ENCODE results near the gene BCAM. TPM values are rescaled to one million over a fixed set of nuclear protein-coding genes. Genes with fewer than 3 reads are reported as not detected.

Gene BCAM
- total RNA-seq, 1 donor = not detected

GRCh38 chr19:44807162-44807561 lies 1.7 kb upstream of the BCAM start:
- H3K9me3 ChIP-seq (ENCODE audit: low read depth, low read length) = no peaks in the 10 kb centered on the region
- peaks cover 6% of the 10 kb centered on the region for H3K4me1 ChIP-seq (ENCODE audit: insufficient read depth, low read length)
- H3K4me3 ChIP-seq (ENCODE audit: low read length) = no peak overlapping the region
- H3K27me3 ChIP-seq (ENCODE audit: insufficient read depth, low read length) = peaks cover 7% of the 10 kb centered on the region

- peaks cover 6% of the 10 kb centered on the region for H3K4me1 ChIP-seq (ENCODE audit: insufficient read depth, low read length)
- H3K4me3 ChIP-seq (ENCODE audit: low read length) = no peak overlapping the region
- H3K27me3 ChIP-seq (ENCODE audit: insufficient read depth, low read length) = peaks cover 7% of the 10 kb centered on the region
- H3K9me3 ChIP-seq (ENCODE audit: low read depth, low read length) = no peaks in the 10 kb centered on the region
Measured at GRCh38 chr19:44807652-44808462, 1.0 kb upstream of the BCAM start.

GRCh38 chr19:44809577-44810233 lies 802 bp downstream of the BCAM start:
- no peak overlapping the region for H3K4me3 ChIP-seq (ENCODE audit: low read length)
- no peaks in the 10 kb centered on the region for H3K9me3 ChIP-seq (ENCODE audit: low read depth, low read length)
- H3K27me3 ChIP-seq (ENCODE audit: insufficient read depth, low read length) = peaks cover 7% of the 10 kb centered on the region
- peaks cover 6% of the 10 kb centered on the region for H3K4me1 ChIP-seq (ENCODE audit: insufficient read depth, low read length)

- no peak overlapping the region for H3K4me3 ChIP-seq (ENCODE audit: low read length)
- peaks cover 6% of the 10 kb centered on the region for H3K4me1 ChIP-seq (ENCODE audit: insufficient read depth, low read length)
- no peaks in the 10 kb centered on the region for H3K9me3 ChIP-seq (ENCODE audit: low read depth, low read length)
- peaks cover 7% of the 10 kb centered on the region for H3K27me3 ChIP-seq (ENCODE audit: insufficient read depth, low read length)
Measured at GRCh38 chr19:44810234-44811121, 1.6 kb downstream of the BCAM start.

- no peaks in the 10 kb centered on the region for H3K9me3 ChIP-seq (ENCODE audit: low read depth, low read length)
- peaks cover 6% of the 10 kb centered on the region for H3K4me1 ChIP-seq (ENCODE audit: insufficient read depth, low read length)
- H3K4me3 ChIP-seq (ENCODE audit: low read length) = no peak overlapping the region
- H3K27me3 ChIP-seq (ENCODE audit: insufficient read depth, low read length) = peaks cover 7% of the 10 kb centered on the region
Measured at GRCh38 chr19:44811122-44811419, 2.2 kb downstream of the BCAM start.

- peaks cover 7% of the 10 kb centered on the region for H3K27me3 ChIP-seq (ENCODE audit: insufficient read depth, low read length)
- H3K4me1 ChIP-seq (ENCODE audit: insufficient read depth, low read length) = peaks cover 6% of the 10 kb centered on the region
Measured at GRCh38 chr19:44812142-44812718, 3.3 kb downstream of the BCAM start.

GRCh38 chr19:44813070-44813840 lies 4.4 kb downstream of the BCAM start:
- Histone ChIP-seq H3K4me3 (ENCODE audit: low read length) (no peak overlapping the region), H3K27me3 (ENCODE audit: insufficient read depth, low read length) (peaks cover 7% of the 10 kb centered on the region), H3K9me3 (ENCODE audit: low read depth, low read length) (no peaks in the 10 kb centered on the region), H3K4me1 (ENCODE audit: insufficient read depth, low read length) (peaks cover 6% of the 10 kb centered on the region)

More at GRCh38 chr19:44812142-44812718, 3.3 kb downstream of the BCAM start:
- H3K9me3 ChIP-seq (ENCODE audit: low read depth, low read length) = no peaks in the 10 kb centered on the region
- no peak overlapping the region for H3K4me3 ChIP-seq (ENCODE audit: low read length)

GRCh38 chr19:44813841-44814470 lies 5.1 kb downstream of the BCAM start:
- Histone ChIP-seq H3K9me3 (ENCODE audit: low read depth, low read length) (no peaks in the 10 kb centered on the region), H3K4me3 (ENCODE audit: low read length) (no peak overlapping the region), H3K27me3 (ENCODE audit: insufficient read depth, low read length) (peaks cover 5% of the 10 kb centered on the region), H3K4me1 (ENCODE audit: insufficient read depth, low read length) (peaks cover 6% of the 10 kb centered on the region)

GRCh38 chr19:44814517-44814916 lies 5.6 kb downstream of the BCAM start:
- Histone ChIP-seq H3K27me3 (ENCODE audit: insufficient read depth, low read length) (peaks cover under 1% of the 10 kb centered on the region), H3K4me1 (ENCODE audit: insufficient read depth, low read length) (peaks cover under 1% of the 10 kb centered on the region), H3K4me3 (ENCODE audit: low read length) (no peak overlapping the region), H3K9me3 (ENCODE audit: low read depth, low read length) (no peaks in the 10 kb centered on the region)

- Histone ChIP-seq H3K9me3 (ENCODE audit: low read depth, low read length) (no peaks in the 10 kb centered on the region), H3K4me1 (ENCODE audit: insufficient read depth, low read length) (no peaks in the 10 kb centered on the region), H3K4me3 (ENCODE audit: low read length) (no peak overlapping the region), H3K27me3 (ENCODE audit: insufficient read depth, low read length) (no peaks in the 10 kb centered on the region)
Measured at GRCh38 chr19:44816301-44816700, 7.4 kb downstream of the BCAM start.

- no peaks in the 10 kb centered on the region for H3K4me1 ChIP-seq (ENCODE audit: insufficient read depth, low read length)
- no peak overlapping the region for H3K4me3 ChIP-seq (ENCODE audit: low read length)
- H3K27me3 ChIP-seq (ENCODE audit: insufficient read depth, low read length) = no peaks in the 10 kb centered on the region
- H3K9me3 ChIP-seq (ENCODE audit: low read depth, low read length) = no peaks in the 10 kb centered on the region
Measured at GRCh38 chr19:44817725-44818465, 9.0 kb downstream of the BCAM start.

GRCh38 chr19:44818466-44819031 lies 9.6 kb downstream of the BCAM start:
- Histone ChIP-seq H3K27me3 (ENCODE audit: insufficient read depth, low read length) (no peaks in the 10 kb centered on the region), H3K9me3 (ENCODE audit: low read depth, low read length) (no peaks in the 10 kb centered on the region), H3K4me1 (ENCODE audit: insufficient read depth, low read length) (no peaks in the 10 kb centered on the region), H3K4me3 (ENCODE audit: low read length) (no peak overlapping the region)

GRCh38 chr19:44819246-44819832 lies 10.4 kb downstream of the BCAM start:
- Histone ChIP-seq H3K9me3 (ENCODE audit: low read depth, low read length) (no peaks in the 10 kb centered on the region), H3K4me3 (ENCODE audit: low read length) (no peak overlapping the region), H3K27me3 (ENCODE audit: insufficient read depth, low read length) (no peaks in the 10 kb centered on the region), H3K4me1 (ENCODE audit: insufficient read depth, low read length) (no peaks in the 10 kb centered on the region)

Data from mononuclear cell (primary cell).